HepG2 (cell line): ENCODE measurements around the gene GPX7. TPM values are rescaled to one million over a fixed set of nuclear protein-coding genes. Genes with fewer than 3 reads are reported as not detected.

Experiments used
- ASH2L ChIP-seq: fragments of 300-600, 200-600 bp; sonication (generic); IDR thresholded peaks from 2 replicates; pipeline ENCODE4 v1.7.0; 2017; ENCODE audit warnings: low read depth, mild to moderate bottlenecking, moderate library complexity, mixed read lengths, low read length; ENCODE audit not compliant: insufficient read length
- BCL3 ChIP-seq: sonication (generic); formaldehyde crosslinking; IDR thresholded peaks from 2 replicates; pipeline ENCODE4 v1.5.1; 2020; ENCODE audit warnings: mild to moderate bottlenecking, missing genetic modification reagents, moderate library complexity
- ELF3 ChIP-seq: IDR thresholded peaks from 2 replicates; pipeline ENCODE4 v1.6.1; 2016; ENCODE audit warnings: missing genetic modification reagents, missing compliant biosample characterization
- ERF ChIP-seq: IDR thresholded peaks from 2 replicates; pipeline ENCODE4 v1.6.1; 2018; ENCODE audit warnings: missing biosample characterization, missing genetic modification reagents
- HDAC2 ChIP-seq: sonication (generic); formaldehyde crosslinking; IDR thresholded peaks from 2 replicates; pipeline ENCODE4 v1.4.0; 2020; ENCODE audit warnings: missing genetic modification reagents
- MAX ChIP-seq: IDR thresholded peaks from 2 replicates; pipeline ENCODE4 v1.6.1; 2012; ENCODE audit warnings: inconsistent platforms
- PAWR ChIP-seq: sonication (generic); formaldehyde crosslinking; IDR thresholded peaks from 2 replicates; pipeline ENCODE4 v1.4.0; 2020; ENCODE audit warnings: missing genetic modification reagents, mild to moderate bottlenecking, borderline replicate concordance
- PRDM15 ChIP-seq: sonication (generic); formaldehyde crosslinking; IDR thresholded peaks from 2 replicates; pipeline ENCODE4 v1.4.0; 2020; ENCODE audit warnings: missing genetic modification reagents
- RAD21 ChIP-seq: fragments of 450-650 bp; formaldehyde crosslinking; IDR thresholded peaks from 2 replicates; pipeline ENCODE4 v1.5.0; 2020; ENCODE audit warnings: mild to moderate bottlenecking
- SNRNP70 ChIP-seq: fragments of 200-400 bp; formaldehyde crosslinking; IDR thresholded peaks from 2 replicates; pipeline ENCODE4 v1.6.1; 2017; ENCODE audit warnings: mild to moderate bottlenecking, low read depth, low read length, moderate library complexity
- TCF12 ChIP-seq, 2 experiments: fragments of 450-650 bp in 1 of 2; sonication (generic) in 1 of 2; formaldehyde crosslinking in 1 of 2; IDR thresholded peaks; 2 replicates each; pipeline versions ENCODE4 v1.6.1 to v1.8.0; 2017 to 2022; ENCODE audit warnings: antibody characterized with exemption in 1 of 2, mild to moderate bottlenecking in 1 of 2, missing genetic modification reagents in 1 of 2, moderate library complexity in 1 of 2
- TRAFD1 ChIP-seq: sonication (generic); formaldehyde crosslinking; IDR thresholded peaks from 2 replicates; pipeline ENCODE4 v1.5.1; 2020; ENCODE audit warnings: missing genetic modification reagents, mild to moderate bottlenecking, borderline replicate concordance
- ZMAT3 ChIP-seq: sonication (generic); formaldehyde crosslinking; conservative IDR thresholded peaks from 2 replicates; pipeline ENCODE4 v1.7.0; 2021; ENCODE audit warnings: missing genetic modification reagents
- ZNF121 ChIP-seq: sonication (generic); formaldehyde crosslinking; IDR thresholded peaks from 2 replicates; pipeline ENCODE4 v1.5.0; 2020; ENCODE audit warnings: mild to moderate bottlenecking, missing genetic modification reagents
- ZNF274 ChIP-seq: sonication (generic); formaldehyde crosslinking; IDR thresholded peaks from 2 replicates; pipeline ENCODE4 v1.5.1; 2020; ENCODE audit warnings: mild to moderate bottlenecking, missing genetic modification reagents
- ZNF441 ChIP-seq: sonication (generic); formaldehyde crosslinking; IDR thresholded peaks from 2 replicates; pipeline ENCODE4 v1.7.0; 2021; ENCODE audit warnings: missing genetic modification reagents, borderline replicate concordance
- ZNF547 ChIP-seq: sonication (generic); formaldehyde crosslinking; IDR thresholded peaks from 2 replicates; pipeline ENCODE4 v1.5.1; 2020; ENCODE audit warnings: mild to moderate bottlenecking, missing genetic modification reagents
- ZNF563 ChIP-seq: sonication (generic); formaldehyde crosslinking; IDR thresholded peaks from 2 replicates; pipeline ENCODE4 v1.8.0; 2022; ENCODE audit warnings: mild to moderate bottlenecking, moderate library complexity, missing genetic modification reagents
- ZNF674 ChIP-seq: sonication (generic); formaldehyde crosslinking; IDR thresholded peaks from 2 replicates; pipeline ENCODE4 v1.5.0; 2020; ENCODE audit warnings: low read depth, mild to moderate bottlenecking, missing genetic modification reagents
- ZNF790 ChIP-seq: sonication (generic); formaldehyde crosslinking; IDR thresholded peaks from 2 replicates; pipeline ENCODE4 v1.8.0; 2022; ENCODE audit warnings: missing genetic modification reagents, mild to moderate bottlenecking, borderline replicate concordance
- ZSCAN21 ChIP-seq: sonication (generic); formaldehyde crosslinking; IDR thresholded peaks from 2 replicates; pipeline ENCODE4 v1.8.0; 2022; ENCODE audit warnings: mild to moderate bottlenecking, missing genetic modification reagents, moderate library complexity, borderline replicate concordance
- polyA plus RNA-seq, 8 experiments: library from polyadenylated mRNA; depleted of rRNA in 3 of 8; stranded (reverse) in 7 of 8; unstranded in 1 of 8; fragments of >200 nt; fragmentation: Illumina TruSeq in 4 of 8; extraction: Trizol in 4 of 8; gene quantifications; 2 replicates each; pipeline versions ENCODE4 v1.2.1 to v1.2.3, GENCODE V29; 2011 to 2016; ENCODE audit warnings: low read depth in 4 of 8, missing spikeins in 1 of 8, mixed read lengths in 1 of 8; ENCODE audit not compliant: insufficient read depth in 1 of 8
- total RNA-seq, 5 experiments: library from RNA; depleted of rRNA; stranded (reverse); fragments of >200 nt; fragmentation: Illumina TruSeq; extraction: Trizol; gene quantifications; 2 replicates each; pipeline ENCODE4 v1.2.3, GENCODE V29; 2016; ENCODE audit warnings: low read depth in 1 of 5

GPX7 gene
- total and polyA plus RNA-seq, 2 of the 13 experiments (the other 11 are each of a cell fraction or from before 2014, with no cell fraction given): 14.1 to 16.2 TPM

GRCh38 chr1:52552505-52553361, 49.4 kb upstream of the GPX7 start, which contains the start of gene TUT4 (continued):
- TF ChIP-seq ZNF441 (CRISPR knock-in tag) (peak; percentile 45; the same call in 1 of the 2 replicates), ASH2L (peak; percentile 82), ELF3 (CRISPR knock-in tag) (0 out of 2 replicates have a peak, but pooled peaks have one; percentile 25), ERF (no peak), TCF12 (IDR thresholded peaks at IDR 0.05) (no peak), TCF12 (CRISPR knock-in tag; IDR thresholded peaks at IDR 0.05) (0 out of 2 replicates have a peak, but pooled peaks have one; percentile 60), ZNF674 (CRISPR knock-in tag) (no peak), SNRNP70 (no peak), ZNF563 (CRISPR knock-in tag) (peak; percentile 37; the same call in 1 of the 2 replicates), ZMAT3 (CRISPR knock-in tag) (peak; percentile 75; the same call in 1 of the 2 replicates), ZSCAN21 (CRISPR knock-in tag) (peak; percentile 51; the same call in 1 of the 2 replicates), ZNF547 (CRISPR knock-in tag) (peak; percentile 46; the same call in 1 of the 2 replicates), RAD21 (peak; percentile 31; the same call in 1 of the 2 replicates), TRAFD1 (CRISPR knock-in tag) (no peak), BCL3 (CRISPR knock-in tag) (no peak; the same call in 1 of the 2 replicates), PRDM15 (CRISPR knock-in tag) (peak; percentile 44; the same call in 1 of the 2 replicates), HDAC2 (CRISPR knock-in tag) (peak; percentile 38; the same call in 1 of the 2 replicates), ZNF121 (no peak), ZNF790 (CRISPR knock-in tag) (peak; percentile 73; the same call in 1 of the 2 replicates), PAWR (CRISPR knock-in tag) (no peak), MAX (peak; percentile 46; the same call in 1 of the 2 replicates), ZNF274 (peak; percentile 43; the same call in 1 of the 2 replicates)
